Epithelial cell of esophagus (primary cell): Measurements from ENCODE around the gene WSB2.

Source experiments
- DNase-seq: peaks from one replicate; pipeline ENCODE4 v3.0.0; 2010; ENCODE audit warnings: low read depth
- H3K4me3 ChIP-seq: 2 replicates; pipeline ENCODE4 v1.5.1; 2011; ENCODE audit warnings: mild to moderate bottlenecking, low read length, control low read depth
- CTCF ChIP-seq: IDR thresholded peaks from 2 replicates; pipeline ENCODE4 v1.5.1; 2011; ENCODE audit warnings: low read depth, mild to moderate bottlenecking, low read length, control low read depth, inconsistent platforms; ENCODE audit not compliant: insufficient read depth; ENCODE audit errors: missing control alignments

WSB2 gene

GRCh38 chr12:118055865-118056773, 4.9 kb downstream of the WSB2 start:
- no peak overlapping the region for H3K4me3 ChIP-seq
- TF ChIP-seq CTCF: no peak
- no peak for DNase-seq

GRCh38 chr12:118055144-118055557, 5.8 kb downstream of the WSB2 start:
- no peak overlapping the region for H3K4me3 ChIP-seq
- DNase-seq: peak; percentile 56
- TF ChIP-seq CTCF: peak; percentile 78

- TF ChIP-seq CTCF: no peak
- no peak for DNase-seq
- H3K4me3 ChIP-seq: no peak overlapping the region
Observed at GRCh38 chr12:118053071-118053985, 7.7 kb downstream of the WSB2 start.

GRCh38 chr12:118052324-118053070, 8.5 kb downstream of the WSB2 start:
- H3K4me3 ChIP-seq: no peak overlapping the region
- peak; percentile 96 for DNase-seq
- TF ChIP-seq CTCF: no peak

- TF ChIP-seq CTCF: no peak
- H3K4me3 ChIP-seq: no peak overlapping the region
- DNase-seq: no peak
Observed at GRCh38 chr12:118050972-118051910, 9.7 kb downstream of the WSB2 start.

GRCh38 chr12:118046430-118046829, 14.5 kb downstream of the WSB2 start:
- DNase-seq: no peak
- no peak for TF ChIP-seq CTCF
- H3K4me3 ChIP-seq: no peak overlapping the region
